Ovary (tissue), 9 donors: ENCODE measurements around the gene ATP2B3. TPM values are rescaled to one million over a fixed set of nuclear protein-coding genes. Genes with fewer than 3 reads are reported as not detected.

Experiments
- DNase-seq, 5 donors: peaks; one replicate each; pipeline ENCODE4 v3.0.0-alpha.2; 2019 to 2020
- H3K27ac ChIP-seq, 2 donors: fragments of 200-600 bp; one replicate each; pipeline versions ENCODE4 v1.5.1 to v1.8.0; 2019 to 2022
- H3K27me3 ChIP-seq: fragments of 200-600 bp; one replicate; pipeline ENCODE4 v1.8.0; 2022
- H3K36me3 ChIP-seq: fragments of 200-600 bp; sonication (generic); one replicate; pipeline ENCODE4 v1.5.1; 2019
- H3K4me1 ChIP-seq: one replicate; pipeline ENCODE4 v1.8.1; 2013; ENCODE audit warnings: mild to moderate bottlenecking, moderate library complexity; ENCODE audit not compliant: insufficient read depth
- H3K4me3 ChIP-seq: fragments of 200-600 bp; sonication (generic); one replicate; pipeline ENCODE4 v1.5.1; 2017
- H3K9me3 ChIP-seq, 2 donors: fragments of 200-600 bp in 1 of 2; sonication (generic) in 1 of 2; one replicate each; pipeline versions ENCODE4 v1.5.1 to v1.8.1; 2013 to 2019; ENCODE audit warnings: mild to moderate bottlenecking in 1 of 2, moderate library complexity in 1 of 2
- EP300 ChIP-seq: sonication (generic); formaldehyde crosslinking; IDR thresholded peaks from one replicate; pipeline ENCODE4 v1.6.1; 2017; ENCODE audit warnings: antibody characterized with exemption
- POLR2A ChIP-seq: fragments of 450-650 bp; IDR thresholded peaks from one replicate; pipeline ENCODE4 v1.6.1; 2017; ENCODE audit warnings: antibody characterized with exemption, mild to moderate bottlenecking, moderate library complexity
- WGBS, 3 donors: extraction: QIAGEN DNeasy Blood & Tissue Kit in 1 of 3; methylation state at CpG; one replicate each; pipeline versions ENCODE4 v1.1.5 to v1.1.7; 2013 to 2017; 5-methylcytosine and 5-hydroxymethylcytosine counted together
- intact Hi-C, 4 donors: fragments of 100-400 bp; cut with DNase I; formaldehyde crosslinking; loops; one replicate each; pipeline versions ENCODE4 v1.11.0 to v1.15.1; 2022 to 2023
- polyA plus RNA-seq, 2 donors: library from polyadenylated mRNA; stranded (reverse); fragments of 200-250 nt in 1 of 2; fragments of 350-450 nt in 1 of 2; fragmentation: Illumina TruSeq in 1 of 2; extraction: RNeasy Lipid Tissue Mini Kit (QIAGEN cat#74804) in 1 of 2; gene quantifications; one replicate each; pipeline ENCODE4 v1.2.3, GENCODE V29; 2013 to 2014
- total RNA-seq, 7 donors: library from RNA; depleted of rRNA in 2 of 7; stranded (reverse); fragments of >200 nt in 2 of 7; fragmentation: NEBNext Ultra II Directional in 3 of 7; extraction: Animal tissue kit (Norgen Biotek cat#: 25700) in 3 of 7; gene quantifications; one replicate each; pipeline versions ENCODE4 v1.1.0 to v1.2.4, GENCODE V29; 2016 to 2023
- TF ChIP-seq, protein P1 (sequence below), 3 donors: fragments of 450-650 bp in 2 of 3; fragments of 200-600 bp in 1 of 3; IDR thresholded peaks; one replicate each; pipeline versions ENCODE4 v1.5.1 to v1.8.0; 2016 to 2022; ENCODE audit warnings: antibody characterized with exemption in 3 of 3, mild to moderate bottlenecking in 1 of 3
- donor health status: DM: no; HTN: no; CAD: no; lungs with moderate emphysema.
- donor health status: DM: no; HTN: no; CAD: no.
- donor health status: Bipolar disorder and iron deficiency.
- donor health status: DM: yes; HTN: yes; CAD: no.
- donor health status: DM: no; HTN: no; CAD: no.
- donor health status: DM: yes; HTN: yes; CAD: no.

Gene ATP2B3
- total and polyA plus RNA-seq, 9 donors: 0.01 to 1.6 (median 0.25) TPM; not detected in 5

DNA sequence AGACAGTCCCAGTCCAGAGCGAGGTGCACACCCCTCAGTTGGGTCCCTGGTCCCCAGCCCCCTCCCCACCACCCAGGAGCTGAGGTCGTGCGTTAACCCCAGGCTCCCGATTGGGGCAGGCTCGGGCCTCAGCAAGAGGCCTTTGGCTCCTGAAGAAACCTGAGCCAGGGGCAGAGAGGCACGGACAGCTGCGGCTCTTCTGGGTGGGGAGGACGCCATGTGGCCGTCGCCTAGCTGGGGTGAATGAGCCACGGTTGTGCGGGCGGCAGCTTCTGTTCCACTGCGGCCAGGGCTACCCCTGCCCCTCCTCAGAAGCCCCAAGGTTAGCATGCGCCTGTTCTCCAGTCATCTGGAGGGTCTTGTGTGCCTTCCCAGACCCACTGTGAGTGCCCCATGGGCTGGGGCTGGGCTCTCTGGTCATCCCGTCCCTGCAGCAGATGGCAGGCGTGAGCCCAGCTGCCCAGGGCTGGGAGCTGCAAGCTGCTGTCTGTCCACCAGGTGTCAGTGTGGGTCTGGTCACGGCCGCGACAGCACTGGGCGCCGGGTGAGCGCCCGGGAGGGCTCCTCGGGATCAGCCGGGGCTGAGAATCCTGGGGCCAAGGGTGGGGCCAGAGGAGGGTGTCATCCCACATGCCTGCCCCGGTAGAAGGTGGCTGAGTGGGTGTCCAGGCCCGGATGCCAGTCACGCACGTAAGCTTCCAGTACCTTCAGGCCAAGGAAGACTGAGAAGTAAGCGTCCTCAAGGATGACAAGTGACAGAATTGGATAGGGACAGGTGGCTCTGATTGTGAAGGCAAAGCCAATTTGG, 21.9 kb downstream of the ATP2B3 start:
- Histone ChIP-seq H3K27me3 (no peaks in the 10 kb centered on the region), H3K4me3 (no peak overlapping the region), H3K27ac (no peak overlapping the region), H3K9me3 (no peaks in the 10 kb centered on the region), H3K4me1 (no peaks in the 10 kb centered on the region), H3K36me3 (no peaks in the 10 kb centered on the region)
- 46 to 56% (median 54%) methylated on average over 31 of the region's 31 CpGs for WGBS, 3 donors
- intact Hi-C loops: no loop called here
- TF ChIP-seq, protein P1, sequence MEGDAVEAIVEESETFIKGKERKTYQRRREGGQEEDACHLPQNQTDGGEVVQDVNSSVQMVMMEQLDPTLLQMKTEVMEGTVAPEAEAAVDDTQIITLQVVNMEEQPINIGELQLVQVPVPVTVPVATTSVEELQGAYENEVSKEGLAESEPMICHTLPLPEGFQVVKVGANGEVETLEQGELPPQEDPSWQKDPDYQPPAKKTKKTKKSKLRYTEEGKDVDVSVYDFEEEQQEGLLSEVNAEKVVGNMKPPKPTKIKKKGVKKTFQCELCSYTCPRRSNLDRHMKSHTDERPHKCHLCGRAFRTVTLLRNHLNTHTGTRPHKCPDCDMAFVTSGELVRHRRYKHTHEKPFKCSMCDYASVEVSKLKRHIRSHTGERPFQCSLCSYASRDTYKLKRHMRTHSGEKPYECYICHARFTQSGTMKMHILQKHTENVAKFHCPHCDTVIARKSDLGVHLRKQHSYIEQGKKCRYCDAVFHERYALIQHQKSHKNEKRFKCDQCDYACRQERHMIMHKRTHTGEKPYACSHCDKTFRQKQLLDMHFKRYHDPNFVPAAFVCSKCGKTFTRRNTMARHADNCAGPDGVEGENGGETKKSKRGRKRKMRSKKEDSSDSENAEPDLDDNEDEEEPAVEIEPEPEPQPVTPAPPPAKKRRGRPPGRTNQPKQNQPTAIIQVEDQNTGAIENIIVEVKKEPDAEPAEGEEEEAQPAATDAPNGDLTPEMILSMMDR (IDR thresholded peaks at IDR 0.05): peak; percentile 39 to 65 (median 48)
- TF ChIP-seq EP300 (no peak), POLR2A (no peak)
- peak; percentile 50 to 75 (median 65) for DNase-seq

- Histone ChIP-seq H3K4me1 (no peaks in the 10 kb centered on the region), H3K9me3 (no peaks in the 10 kb centered on the region), H3K27ac (no peak overlapping the region), H3K27me3 (no peaks in the 10 kb centered on the region), H3K36me3 (no peaks in the 10 kb centered on the region), H3K4me3 (no peak overlapping the region)
- TF ChIP-seq POLR2A (no peak), EP300 (no peak)
- TF ChIP-seq, protein P1 (IDR thresholded peaks at IDR 0.05): no peak
- intact Hi-C loops: loop anchor here in 2 of 4 donors (10.0 kb wide), 4 partner anchors 55 to 415 kb away; no protein-coding TSS in a partner anchor
- DNase-seq: no peak
- WGBS, 3 donors: 67 to 73% (median 71%) methylated on average over 9 of the region's 9 CpGs
Observed at GRCh38 chrX:153539979-153540358, 22.5 kb downstream of the ATP2B3 start.

DNA sequence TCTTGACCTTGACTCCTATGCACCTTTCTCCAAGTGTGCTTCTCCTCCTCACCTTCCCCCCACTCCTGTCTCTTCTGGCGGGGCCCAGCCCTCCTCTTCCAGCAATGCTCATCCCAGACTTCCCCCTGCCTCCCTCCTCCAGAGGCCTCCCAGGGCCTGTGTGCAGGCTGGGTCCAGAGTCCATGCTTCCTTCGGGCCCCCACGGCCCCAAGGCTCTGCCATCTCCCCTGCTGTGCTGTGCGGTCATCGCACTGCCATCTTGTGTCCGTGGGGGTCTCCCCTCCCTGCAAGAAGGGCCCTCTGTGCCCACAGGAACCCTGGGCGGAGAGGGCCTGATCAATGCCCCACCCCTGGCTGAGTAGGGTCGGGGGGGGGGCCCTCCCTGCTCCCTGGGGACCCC, 27.3 kb downstream of the ATP2B3 start:
- DNase-seq: no peak
- H3K4me3 ChIP-seq: no peak overlapping the region
- intact Hi-C loops: loop anchor here in 2 of 4 donors (10.0 kb wide), 4 partner anchors 60 to 410 kb away; no protein-coding TSS in a partner anchor
- H3K27ac ChIP-seq: no peak overlapping the region
- no peaks in the 10 kb centered on the region for H3K9me3 ChIP-seq
- TF ChIP-seq, protein P1 (IDR thresholded peaks at IDR 0.05): no peak
- TF ChIP-seq EP300 (no peak), POLR2A (no peak)
- no peaks in the 10 kb centered on the region for H3K4me1 ChIP-seq
- no peaks in the 10 kb centered on the region for H3K36me3 ChIP-seq
- 68 to 79% (median 76%) methylated on average over 7 to 8 of the region's 8 CpGs for WGBS, 3 donors
- no peaks in the 10 kb centered on the region for H3K27me3 ChIP-seq

- no peaks in the 10 kb centered on the region for H3K27me3 ChIP-seq
- H3K9me3 ChIP-seq: no peaks in the 10 kb centered on the region
- DNase-seq: no peak
- H3K27ac ChIP-seq: no peak overlapping the region
- no peaks in the 10 kb centered on the region for H3K4me1 ChIP-seq
- TF ChIP-seq, protein P1 (IDR thresholded peaks at IDR 0.05): no peak
- TF ChIP-seq EP300: no peak
- no peak for TF ChIP-seq POLR2A
- 73 to 76% (median 73%) methylated on average over 11 of the region's 11 CpGs for WGBS, 3 donors
- H3K4me3 ChIP-seq: no peak overlapping the region
- intact Hi-C loops: loop anchor here in 2 of 4 donors (10.0 kb wide), 4 partner anchors 58 to 408 kb away; no protein-coding TSS in a partner anchor
- H3K36me3 ChIP-seq: no peaks in the 10 kb centered on the region
Observed at GRCh38 chrX:153546386-153546785, 28.9 kb downstream of the ATP2B3 start.
